NT2/D1 (cell line): Measurements from ENCODE around the gene RNGTT.

Experiments used
- SUZ12 ChIP-seq: IDR thresholded peaks from 2 replicates; pipeline ENCODE4 v1.6.1; 2011; ENCODE audit not compliant: insufficient read length, insufficient read depth; ENCODE audit errors: extremely low read depth
- YY1 ChIP-seq: IDR thresholded peaks from 2 replicates; pipeline ENCODE4 v1.6.1; 2011; ENCODE audit not compliant: insufficient read length, insufficient read depth
- ZNF274 ChIP-seq: IDR thresholded peaks from 2 replicates; pipeline ENCODE4 v1.6.1; 2011; ENCODE audit warnings: mild to moderate bottlenecking, low read depth, low read length

DNA sequence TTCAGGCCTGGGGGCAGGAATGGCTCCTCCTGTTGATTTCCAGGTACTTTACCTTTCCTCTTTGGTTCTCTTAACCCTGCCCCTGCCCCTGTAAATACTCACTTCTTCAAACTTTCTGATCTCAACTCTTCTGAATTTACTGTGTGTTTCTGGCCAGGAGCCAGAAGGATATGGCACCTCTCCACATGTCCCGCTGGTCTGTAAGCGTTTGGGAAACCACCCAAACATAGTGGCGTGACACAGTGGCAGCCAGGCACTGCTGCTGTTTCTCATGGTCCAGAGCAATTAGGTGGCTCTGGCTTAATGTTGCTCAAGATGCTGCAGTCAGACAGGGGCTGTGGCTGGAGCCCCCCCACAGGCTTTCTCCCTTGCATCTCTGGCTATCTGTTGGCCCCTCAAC, 374.5 kb downstream of the RNGTT start:
- TF ChIP-seq YY1 (no peak), SUZ12 (no peak), ZNF274 (no peak)
